H1 (cell line): ENCODE results near the gene CCDC60. TPM values are rescaled to one million over a fixed set of nuclear protein-coding genes. Genes with fewer than 3 reads are reported as not detected.

ENCODE experiments used
- POU5F1 ChIP-seq: IDR thresholded peaks from 2 replicates; pipeline ENCODE4 v1.6.1; 2011; ENCODE audit warnings: low read depth, mild to moderate bottlenecking, low read length, moderate library complexity
- polyA plus RNA-seq, 7 experiments: library from polyadenylated mRNA; depleted of rRNA in 3 of 7; stranded (reverse) in 5 of 7; unstranded in 2 of 7; fragments of >200 nt in 5 of 7; fragments of 200-250 nt in 2 of 7; gene quantifications; 1 replicate in 5 of 7; 2 replicates in 1 of 7; 4 replicates in 1 of 7; pipeline versions ENCODE4 v1.2.1 to v1.2.3, GENCODE V29; 2011 to 2013; ENCODE audit warnings: missing spikeins in 2 of 7, mixed read lengths in 2 of 7
- total RNA-seq: library from RNA; stranded (reverse); fragmentation: NEBNext Ultra II Directional; extraction: Animal tissue kit (Norgen Biotek cat#: 25700); gene quantifications from 2 replicates; pipeline ENCODE4 v1.2.1, GENCODE V29; 2021
- TF ChIP-seq, protein P1 (sequence below): fragments of 300-600 bp; sonication (generic); IDR thresholded peaks from 2 replicates; pipeline ENCODE4 v1.7.1; 2012; ENCODE audit warnings: low read length, moderate library complexity, mild to moderate bottlenecking, inconsistent platforms; ENCODE audit not compliant: insufficient replicate concordance

Gene CCDC60
- total and polyA plus RNA-seq, 2 of the 8 experiments (the other 6 are each of a cell fraction or from before 2014, with no cell fraction given) = 0.05 TPM; not detected in 1

DNA sequence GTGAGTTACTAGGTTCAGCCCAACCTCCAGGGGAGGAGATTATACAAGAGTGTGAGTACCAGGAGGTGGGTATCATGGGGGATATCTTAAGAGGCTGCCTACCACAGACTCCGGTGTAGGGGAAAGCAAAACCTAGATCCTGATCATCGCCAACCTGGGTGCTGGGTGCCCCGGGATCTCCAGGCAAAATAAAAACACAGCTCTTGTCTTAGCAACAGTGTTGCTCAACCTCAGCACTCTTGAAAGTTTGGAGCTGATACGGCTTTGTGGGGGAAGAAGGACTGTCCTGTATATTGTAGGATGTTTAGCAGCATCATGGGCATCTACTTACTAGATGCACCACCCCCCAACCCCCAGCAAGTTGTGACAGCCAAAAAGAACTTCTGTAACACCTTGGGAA lies 74.5 kb downstream of the CCDC60 start (continued):
- TF ChIP-seq, protein P1, sequence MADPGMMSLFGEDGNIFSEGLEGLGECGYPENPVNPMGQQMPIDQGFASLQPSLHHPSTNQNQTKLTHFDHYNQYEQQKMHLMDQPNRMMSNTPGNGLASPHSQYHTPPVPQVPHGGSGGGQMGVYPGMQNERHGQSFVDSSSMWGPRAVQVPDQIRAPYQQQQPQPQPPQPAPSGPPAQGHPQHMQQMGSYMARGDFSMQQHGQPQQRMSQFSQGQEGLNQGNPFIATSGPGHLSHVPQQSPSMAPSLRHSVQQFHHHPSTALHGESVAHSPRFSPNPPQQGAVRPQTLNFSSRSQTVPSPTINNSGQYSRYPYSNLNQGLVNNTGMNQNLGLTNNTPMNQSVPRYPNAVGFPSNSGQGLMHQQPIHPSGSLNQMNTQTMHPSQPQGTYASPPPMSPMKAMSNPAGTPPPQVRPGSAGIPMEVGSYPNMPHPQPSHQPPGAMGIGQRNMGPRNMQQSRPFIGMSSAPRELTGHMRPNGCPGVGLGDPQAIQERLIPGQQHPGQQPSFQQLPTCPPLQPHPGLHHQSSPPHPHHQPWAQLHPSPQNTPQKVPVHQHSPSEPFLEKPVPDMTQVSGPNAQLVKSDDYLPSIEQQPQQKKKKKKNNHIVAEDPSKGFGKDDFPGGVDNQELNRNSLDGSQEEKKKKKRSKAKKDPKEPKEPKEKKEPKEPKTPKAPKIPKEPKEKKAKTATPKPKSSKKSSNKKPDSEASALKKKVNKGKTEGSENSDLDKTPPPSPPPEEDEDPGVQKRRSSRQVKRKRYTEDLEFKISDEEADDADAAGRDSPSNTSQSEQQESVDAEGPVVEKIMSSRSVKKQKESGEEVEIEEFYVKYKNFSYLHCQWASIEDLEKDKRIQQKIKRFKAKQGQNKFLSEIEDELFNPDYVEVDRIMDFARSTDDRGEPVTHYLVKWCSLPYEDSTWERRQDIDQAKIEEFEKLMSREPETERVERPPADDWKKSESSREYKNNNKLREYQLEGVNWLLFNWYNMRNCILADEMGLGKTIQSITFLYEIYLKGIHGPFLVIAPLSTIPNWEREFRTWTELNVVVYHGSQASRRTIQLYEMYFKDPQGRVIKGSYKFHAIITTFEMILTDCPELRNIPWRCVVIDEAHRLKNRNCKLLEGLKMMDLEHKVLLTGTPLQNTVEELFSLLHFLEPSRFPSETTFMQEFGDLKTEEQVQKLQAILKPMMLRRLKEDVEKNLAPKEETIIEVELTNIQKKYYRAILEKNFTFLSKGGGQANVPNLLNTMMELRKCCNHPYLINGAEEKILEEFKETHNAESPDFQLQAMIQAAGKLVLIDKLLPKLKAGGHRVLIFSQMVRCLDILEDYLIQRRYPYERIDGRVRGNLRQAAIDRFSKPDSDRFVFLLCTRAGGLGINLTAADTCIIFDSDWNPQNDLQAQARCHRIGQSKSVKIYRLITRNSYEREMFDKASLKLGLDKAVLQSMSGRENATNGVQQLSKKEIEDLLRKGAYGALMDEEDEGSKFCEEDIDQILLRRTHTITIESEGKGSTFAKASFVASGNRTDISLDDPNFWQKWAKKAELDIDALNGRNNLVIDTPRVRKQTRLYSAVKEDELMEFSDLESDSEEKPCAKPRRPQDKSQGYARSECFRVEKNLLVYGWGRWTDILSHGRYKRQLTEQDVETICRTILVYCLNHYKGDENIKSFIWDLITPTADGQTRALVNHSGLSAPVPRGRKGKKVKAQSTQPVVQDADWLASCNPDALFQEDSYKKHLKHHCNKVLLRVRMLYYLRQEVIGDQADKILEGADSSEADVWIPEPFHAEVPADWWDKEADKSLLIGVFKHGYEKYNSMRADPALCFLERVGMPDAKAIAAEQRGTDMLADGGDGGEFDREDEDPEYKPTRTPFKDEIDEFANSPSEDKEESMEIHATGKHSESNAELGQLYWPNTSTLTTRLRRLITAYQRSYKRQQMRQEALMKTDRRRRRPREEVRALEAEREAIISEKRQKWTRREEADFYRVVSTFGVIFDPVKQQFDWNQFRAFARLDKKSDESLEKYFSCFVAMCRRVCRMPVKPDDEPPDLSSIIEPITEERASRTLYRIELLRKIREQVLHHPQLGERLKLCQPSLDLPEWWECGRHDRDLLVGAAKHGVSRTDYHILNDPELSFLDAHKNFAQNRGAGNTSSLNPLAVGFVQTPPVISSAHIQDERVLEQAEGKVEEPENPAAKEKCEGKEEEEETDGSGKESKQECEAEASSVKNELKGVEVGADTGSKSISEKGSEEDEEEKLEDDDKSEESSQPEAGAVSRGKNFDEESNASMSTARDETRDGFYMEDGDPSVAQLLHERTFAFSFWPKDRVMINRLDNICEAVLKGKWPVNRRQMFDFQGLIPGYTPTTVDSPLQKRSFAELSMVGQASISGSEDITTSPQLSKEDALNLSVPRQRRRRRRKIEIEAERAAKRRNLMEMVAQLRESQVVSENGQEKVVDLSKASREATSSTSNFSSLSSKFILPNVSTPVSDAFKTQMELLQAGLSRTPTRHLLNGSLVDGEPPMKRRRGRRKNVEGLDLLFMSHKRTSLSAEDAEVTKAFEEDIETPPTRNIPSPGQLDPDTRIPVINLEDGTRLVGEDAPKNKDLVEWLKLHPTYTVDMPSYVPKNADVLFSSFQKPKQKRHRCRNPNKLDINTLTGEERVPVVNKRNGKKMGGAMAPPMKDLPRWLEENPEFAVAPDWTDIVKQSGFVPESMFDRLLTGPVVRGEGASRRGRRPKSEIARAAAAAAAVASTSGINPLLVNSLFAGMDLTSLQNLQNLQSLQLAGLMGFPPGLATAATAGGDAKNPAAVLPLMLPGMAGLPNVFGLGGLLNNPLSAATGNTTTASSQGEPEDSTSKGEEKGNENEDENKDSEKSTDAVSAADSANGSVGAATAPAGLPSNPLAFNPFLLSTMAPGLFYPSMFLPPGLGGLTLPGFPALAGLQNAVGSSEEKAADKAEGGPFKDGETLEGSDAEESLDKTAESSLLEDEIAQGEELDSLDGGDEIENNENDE = no peak
- no peak for TF ChIP-seq POU5F1
- TF ChIP-seq, all 59 proteins: peak for 0
